ENCODE measurements around the gene HSBP1L1.

DNA sequence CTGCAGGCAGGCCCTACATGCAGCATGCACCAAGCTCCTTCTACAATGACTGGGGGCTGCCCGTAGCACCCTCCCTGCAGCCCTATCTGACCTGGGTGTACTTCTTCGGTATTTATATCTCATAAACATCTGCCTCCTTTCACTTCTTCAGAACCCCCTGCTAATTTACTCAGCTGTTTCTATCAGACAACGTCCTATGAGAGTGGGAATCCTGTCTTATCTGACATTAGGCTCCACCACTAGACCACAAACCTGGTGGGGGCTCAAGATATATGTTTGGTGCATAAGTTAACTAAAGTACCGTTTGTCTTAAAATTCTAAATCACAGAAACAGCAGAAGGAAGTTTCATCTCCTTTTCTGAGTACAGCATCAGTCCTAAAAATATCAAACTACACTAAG lies 10.6 kb downstream of the HSBP1L1 start:
- TF ChIP-seq, protein P1, sequence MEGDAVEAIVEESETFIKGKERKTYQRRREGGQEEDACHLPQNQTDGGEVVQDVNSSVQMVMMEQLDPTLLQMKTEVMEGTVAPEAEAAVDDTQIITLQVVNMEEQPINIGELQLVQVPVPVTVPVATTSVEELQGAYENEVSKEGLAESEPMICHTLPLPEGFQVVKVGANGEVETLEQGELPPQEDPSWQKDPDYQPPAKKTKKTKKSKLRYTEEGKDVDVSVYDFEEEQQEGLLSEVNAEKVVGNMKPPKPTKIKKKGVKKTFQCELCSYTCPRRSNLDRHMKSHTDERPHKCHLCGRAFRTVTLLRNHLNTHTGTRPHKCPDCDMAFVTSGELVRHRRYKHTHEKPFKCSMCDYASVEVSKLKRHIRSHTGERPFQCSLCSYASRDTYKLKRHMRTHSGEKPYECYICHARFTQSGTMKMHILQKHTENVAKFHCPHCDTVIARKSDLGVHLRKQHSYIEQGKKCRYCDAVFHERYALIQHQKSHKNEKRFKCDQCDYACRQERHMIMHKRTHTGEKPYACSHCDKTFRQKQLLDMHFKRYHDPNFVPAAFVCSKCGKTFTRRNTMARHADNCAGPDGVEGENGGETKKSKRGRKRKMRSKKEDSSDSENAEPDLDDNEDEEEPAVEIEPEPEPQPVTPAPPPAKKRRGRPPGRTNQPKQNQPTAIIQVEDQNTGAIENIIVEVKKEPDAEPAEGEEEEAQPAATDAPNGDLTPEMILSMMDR (conservative IDR thresholded peaks at IDR 0.05; ENCODE audit: low read depth, low read length): no peak
- TF ChIP-seq EZH2 (IDR thresholded peaks at IDR 0.05; ENCODE audit: borderline replicate concordance, low read depth, low read length, poor library complexity, severe bottlenecking): no peak

All from A673 (cell line).